Brain microvascular endothelial cell (primary cell): ENCODE data around the gene OPA1.

Source experiments
- DNase-seq: peaks from one replicate; pipeline ENCODE4 v3.0.0-alpha.2; 2020
- H3K27ac ChIP-seq: fragments of 250-450 bp; sonication (Bioruptor Pico); 2 replicates; pipeline ENCODE4 v1.5.1; 2020; ENCODE audit warnings: mild to moderate bottlenecking, moderate library complexity
- H3K27me3 ChIP-seq: fragments of 250-450 bp; sonication (Bioruptor Pico); replicated peaks from 2 replicates; pipeline ENCODE4 v1.5.1; 2020; ENCODE audit warnings: mild to moderate bottlenecking
- H3K36me3 ChIP-seq: fragments of 250-450 bp; sonication (Bioruptor Pico); replicated peaks from 2 replicates; pipeline ENCODE4 v1.5.1; 2020; ENCODE audit warnings: mild to moderate bottlenecking
- H3K4me3 ChIP-seq: 2 replicates; pipeline ENCODE4 v1.5.1; 2011; ENCODE audit warnings: low read depth, mild to moderate bottlenecking, control low read depth, low read length, moderate library complexity
- in situ Hi-C: cut with HindIII; loops from 2 replicates; pipeline ENCODE4 v1.10.0; 2017; ENCODE audit warnings: low sequenced_read_pairs, low pct_ligation_motif_present
- TF ChIP-seq, protein P1 (sequence below): IDR thresholded peaks from 2 replicates; pipeline ENCODE4 v1.5.1; 2011; ENCODE audit warnings: low read depth, mild to moderate bottlenecking, moderate library complexity, low read length, control low read depth, inconsistent platforms; ENCODE audit errors: missing control alignments

OPA1 gene

GRCh38 chr3:193640728-193641439 is 47.9 kb downstream of the OPA1 start:
- Histone ChIP-seq H3K36me3 (peaks cover 51% of the 10 kb centered on the region), H3K4me3 (no peak overlapping the region), H3K27ac (no peak overlapping the region), H3K27me3 (no peaks in the 10 kb centered on the region)
- in situ Hi-C loops: no loop called here
- DNase-seq: no peak
- TF ChIP-seq, protein P1, sequence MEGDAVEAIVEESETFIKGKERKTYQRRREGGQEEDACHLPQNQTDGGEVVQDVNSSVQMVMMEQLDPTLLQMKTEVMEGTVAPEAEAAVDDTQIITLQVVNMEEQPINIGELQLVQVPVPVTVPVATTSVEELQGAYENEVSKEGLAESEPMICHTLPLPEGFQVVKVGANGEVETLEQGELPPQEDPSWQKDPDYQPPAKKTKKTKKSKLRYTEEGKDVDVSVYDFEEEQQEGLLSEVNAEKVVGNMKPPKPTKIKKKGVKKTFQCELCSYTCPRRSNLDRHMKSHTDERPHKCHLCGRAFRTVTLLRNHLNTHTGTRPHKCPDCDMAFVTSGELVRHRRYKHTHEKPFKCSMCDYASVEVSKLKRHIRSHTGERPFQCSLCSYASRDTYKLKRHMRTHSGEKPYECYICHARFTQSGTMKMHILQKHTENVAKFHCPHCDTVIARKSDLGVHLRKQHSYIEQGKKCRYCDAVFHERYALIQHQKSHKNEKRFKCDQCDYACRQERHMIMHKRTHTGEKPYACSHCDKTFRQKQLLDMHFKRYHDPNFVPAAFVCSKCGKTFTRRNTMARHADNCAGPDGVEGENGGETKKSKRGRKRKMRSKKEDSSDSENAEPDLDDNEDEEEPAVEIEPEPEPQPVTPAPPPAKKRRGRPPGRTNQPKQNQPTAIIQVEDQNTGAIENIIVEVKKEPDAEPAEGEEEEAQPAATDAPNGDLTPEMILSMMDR: no peak

GRCh38 chr3:193641440-193641775 is 48.4 kb downstream of the OPA1 start:
- TF ChIP-seq, protein P1: no peak
- Histone ChIP-seq H3K27me3 (no peaks in the 10 kb centered on the region), H3K27ac (no peak overlapping the region), H3K4me3 (no peak overlapping the region), H3K36me3 (peaks cover 55% of the 10 kb centered on the region)
- no peak for DNase-seq
- in situ Hi-C loops: no loop called here

DNA sequence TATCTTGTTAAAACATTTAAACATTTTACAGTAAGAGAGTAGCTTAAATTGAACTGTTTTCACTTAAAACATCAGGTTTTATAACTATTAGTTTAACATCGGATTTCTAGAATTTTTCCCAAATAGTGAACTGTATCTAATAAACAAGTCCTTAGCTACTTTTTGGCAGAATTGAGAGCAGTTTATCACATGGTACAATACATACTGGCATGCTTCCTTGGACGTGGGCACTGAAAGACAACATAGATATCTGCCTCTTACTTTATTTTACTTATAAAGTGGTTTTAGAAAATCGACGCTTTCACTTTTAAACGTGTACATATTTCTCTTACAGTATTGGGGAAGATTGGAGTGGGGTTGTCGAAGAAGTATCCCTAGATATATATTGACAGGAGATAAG is 52.8 kb downstream of the OPA1 start:
- in situ Hi-C loops: no loop called here
- no peak for DNase-seq
- Histone ChIP-seq H3K27ac (no peak overlapping the region), H3K27me3 (no peaks in the 10 kb centered on the region), H3K36me3 (peaks cover 55% of the 10 kb centered on the region), H3K4me3 (no peak overlapping the region)
- TF ChIP-seq, protein P1: no peak

DNA sequence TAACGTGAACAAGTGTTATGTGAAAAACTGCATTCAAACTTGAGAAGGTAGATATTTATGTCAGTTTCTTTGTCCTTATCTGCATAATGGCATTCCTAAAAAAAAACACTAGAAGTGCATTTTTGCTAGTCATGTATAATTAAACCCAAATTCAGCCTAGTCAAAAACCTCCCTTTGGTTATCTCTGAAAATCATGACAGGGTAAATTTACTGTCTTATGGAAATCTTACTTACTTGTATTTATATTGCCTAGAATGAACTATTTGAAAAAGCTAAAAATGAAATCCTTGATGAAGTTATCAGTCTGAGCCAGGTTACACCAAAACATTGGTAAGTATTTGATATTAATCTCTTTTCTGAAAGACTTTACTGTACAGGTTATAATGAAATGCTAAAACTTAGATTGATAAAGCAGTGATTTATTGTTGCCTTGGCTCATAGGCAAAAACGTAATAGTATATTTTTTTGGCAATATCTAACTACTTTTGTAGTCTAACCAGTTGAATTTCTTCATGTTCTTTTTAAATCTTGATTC is 55.6 kb downstream of the OPA1 start:
- TF ChIP-seq, protein P1: no peak
- H3K27me3 ChIP-seq: no peaks in the 10 kb centered on the region
- in situ Hi-C loops: no loop called here
- H3K36me3 ChIP-seq: peaks cover 39% of the 10 kb centered on the region
- no peak overlapping the region for H3K4me3 ChIP-seq
- no peak for DNase-seq
- no peak overlapping the region for H3K27ac ChIP-seq

- no peak overlapping the region for H3K27ac ChIP-seq
- no peak overlapping the region for H3K4me3 ChIP-seq
- in situ Hi-C loops: no loop called here
- H3K36me3 ChIP-seq: peaks cover 28% of the 10 kb centered on the region
- TF ChIP-seq, protein P1: no peak
- no peaks in the 10 kb centered on the region for H3K27me3 ChIP-seq
- no peak for DNase-seq
Measured at GRCh38 chr3:193650585-193650984, 57.6 kb downstream of the OPA1 start.

- no peak for DNase-seq
- in situ Hi-C loops: no loop called here
- Histone ChIP-seq H3K4me3 (no peak overlapping the region), H3K27me3 (no peaks in the 10 kb centered on the region), H3K27ac (no peak overlapping the region), H3K36me3 (peaks cover 23% of the 10 kb centered on the region)
- TF ChIP-seq, protein P1: no peak
Measured at GRCh38 chr3:193655831-193656433, 62.9 kb downstream of the OPA1 start.
